WTC11 (cell line): Measurements from ENCODE around the gene TNRC18.

Experiments
- ATF2 ChIP-seq: sonication (generic); formaldehyde crosslinking; IDR thresholded peaks from 2 replicates; pipeline ENCODE4 v1.8.1; 2022; ENCODE audit warnings: low read depth, missing genetic modification reagents, borderline replicate concordance
- CTCF ChIP-seq: fragments of 200-600 bp; IDR thresholded peaks from 2 replicates; pipeline ENCODE4 v1.8.0; 2022; ENCODE audit warnings: antibody characterized with exemption
- E2F1 ChIP-seq: sonication (generic); formaldehyde crosslinking; IDR thresholded peaks from 2 replicates; pipeline ENCODE4 v1.8.0; 2022; ENCODE audit warnings: mild to moderate bottlenecking, missing genetic modification reagents
- ESRRA ChIP-seq: sonication (generic); formaldehyde crosslinking; IDR thresholded peaks from 2 replicates; pipeline ENCODE4 v1.8.1; 2022; ENCODE audit warnings: mild to moderate bottlenecking, missing genetic modification reagents, borderline replicate concordance
- ETV6 ChIP-seq: sonication (generic); formaldehyde crosslinking; IDR thresholded peaks from 2 replicates; pipeline ENCODE4 v1.8.1; 2022; ENCODE audit warnings: mild to moderate bottlenecking, missing genetic modification reagents
- FOXJ3 ChIP-seq: sonication (generic); formaldehyde crosslinking; IDR thresholded peaks from 2 replicates; pipeline ENCODE4 v1.9.0; 2021; ENCODE audit warnings: missing genetic modification reagents, mild to moderate bottlenecking, borderline replicate concordance
- FOXK1 ChIP-seq: sonication (generic); formaldehyde crosslinking; IDR thresholded peaks from 2 replicates; pipeline ENCODE4 v1.8.0; 2022; ENCODE audit warnings: mild to moderate bottlenecking, moderate library complexity, missing genetic modification reagents
- TCF7 ChIP-seq: sonication (generic); formaldehyde crosslinking; IDR thresholded peaks from 2 replicates; pipeline ENCODE4 v1.8.0; 2022; ENCODE audit warnings: mild to moderate bottlenecking, low read depth, missing genetic modification reagents, moderate library complexity
- USF1 ChIP-seq: sonication (generic); formaldehyde crosslinking; IDR thresholded peaks from 2 replicates; pipeline ENCODE4 v1.8.0; 2022; ENCODE audit warnings: mild to moderate bottlenecking, missing genetic modification reagents
- USF2 ChIP-seq: sonication (generic); formaldehyde crosslinking; IDR thresholded peaks from 2 replicates; pipeline ENCODE4 v1.8.1; 2023; ENCODE audit warnings: mild to moderate bottlenecking, missing genetic modification reagents, moderate library complexity
- ZNF396 ChIP-seq: fragments of 250-450 bp; sonication (Bioruptor Pico); IDR thresholded peaks from 2 replicates; pipeline ENCODE4 v1.8.0; 2021; ENCODE audit warnings: mild to moderate bottlenecking, moderate library complexity, borderline replicate concordance

- no peak for TF ChIP-seq ETV6
- no peak for TF ChIP-seq ATF2 (CRISPR knock-in tag)
- TF ChIP-seq TCF7 = no peak
- TF ChIP-seq CTCF = no peak
- no peak for TF ChIP-seq ESRRA (CRISPR knock-in tag)
- no peak for TF ChIP-seq ZNF396 (CRISPR knock-in tag)
- TF ChIP-seq USF1 = no peak
- no peak for TF ChIP-seq USF2 (CRISPR knock-in tag)
- no peak for TF ChIP-seq FOXK1 (CRISPR knock-in tag)
- TF ChIP-seq E2F1 (CRISPR knock-in tag) = no peak
- TF ChIP-seq FOXJ3 (CRISPR knock-in tag) = no peak
Measured at GRCh38 chr7:5333121-5334045, 90.3 kb downstream of the TNRC18 start.
